NK-92 (cell line): ENCODE data around the gene COPS8.

Experiments
- DNase-seq: peaks from one replicate; lab custom pipeline; 2025; ENCODE audit not compliant: unreplicated experiment; lab: John Stamatoyannopoulos, UW

Gene COPS8

DNA sequence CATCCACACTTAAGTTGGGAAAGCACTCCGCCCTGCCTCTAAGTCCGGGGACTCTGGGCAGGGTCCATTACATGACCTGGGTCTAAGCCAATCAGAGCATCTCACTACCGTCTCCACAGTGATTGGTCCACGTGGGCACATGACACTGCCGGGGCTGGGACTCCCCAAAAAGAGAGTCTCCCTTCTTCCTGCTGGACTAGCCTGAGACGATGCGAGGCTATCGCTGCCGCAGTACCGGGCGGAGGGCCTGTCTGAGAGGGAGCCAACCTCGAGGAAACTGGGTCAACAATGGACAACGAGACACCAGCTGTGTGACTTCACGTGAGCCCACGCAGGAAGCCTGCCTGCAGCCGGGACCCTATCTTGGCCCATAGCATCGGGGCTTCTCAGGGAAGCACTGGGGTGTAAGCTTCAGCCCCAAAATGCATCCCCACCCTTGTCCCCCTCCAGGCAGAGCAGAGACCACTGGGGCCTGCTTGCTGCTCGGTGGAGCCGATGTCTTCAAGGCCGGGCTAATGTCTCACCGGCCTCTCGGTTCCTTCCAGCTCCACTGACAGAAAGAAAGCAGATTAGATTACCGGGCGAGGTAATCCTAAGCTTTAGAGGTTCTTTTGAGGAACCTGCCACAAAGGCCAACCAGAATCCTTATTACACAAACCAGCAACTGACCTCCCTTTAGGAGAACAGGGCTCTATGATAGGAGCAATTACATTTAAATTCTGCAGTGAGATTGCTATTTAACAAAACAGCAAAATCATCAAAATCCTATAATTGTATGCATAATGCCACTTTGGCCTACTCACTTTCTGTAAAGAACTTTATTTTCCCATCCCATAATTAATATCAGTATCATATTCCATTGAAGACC lies 21.3 kb upstream of the COPS8 start:
- no peak for DNase-seq

DNA sequence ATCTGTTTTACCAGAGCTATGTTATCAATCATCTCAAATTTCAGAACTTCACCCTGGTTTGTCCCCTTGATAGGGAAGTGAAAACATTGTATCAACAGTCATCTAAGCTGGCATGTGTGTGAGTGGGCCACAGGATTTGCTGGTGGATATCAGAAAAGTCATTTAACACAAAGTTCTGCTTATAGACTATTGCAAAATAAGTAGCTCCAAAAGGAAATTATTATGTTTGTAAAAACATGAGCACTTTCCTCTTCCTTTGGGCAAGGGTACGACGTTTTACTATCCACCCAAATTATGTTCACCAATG lies 20.7 kb upstream of the COPS8 start:
- DNase-seq, result no peak

DNA sequence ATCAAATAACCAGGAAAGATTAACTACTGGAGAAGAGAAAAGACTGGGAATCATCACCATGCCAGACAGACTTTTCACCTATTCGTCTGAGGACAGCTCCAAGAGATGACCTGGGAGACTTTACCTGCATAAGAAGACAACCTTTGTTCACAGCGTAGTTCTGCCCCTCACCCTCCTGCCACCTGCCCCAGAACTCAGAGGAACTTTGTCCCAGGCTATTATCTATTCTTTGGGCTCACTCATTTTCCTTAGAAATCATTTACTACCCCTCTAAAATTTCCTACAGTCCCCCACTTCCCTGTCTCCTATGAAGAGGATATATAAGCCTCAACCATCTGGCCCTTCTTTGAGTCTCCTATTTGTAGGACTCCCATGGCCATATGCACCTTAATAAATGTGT lies 19.3 kb upstream of the COPS8 start:
- no peak for DNase-seq

DNA sequence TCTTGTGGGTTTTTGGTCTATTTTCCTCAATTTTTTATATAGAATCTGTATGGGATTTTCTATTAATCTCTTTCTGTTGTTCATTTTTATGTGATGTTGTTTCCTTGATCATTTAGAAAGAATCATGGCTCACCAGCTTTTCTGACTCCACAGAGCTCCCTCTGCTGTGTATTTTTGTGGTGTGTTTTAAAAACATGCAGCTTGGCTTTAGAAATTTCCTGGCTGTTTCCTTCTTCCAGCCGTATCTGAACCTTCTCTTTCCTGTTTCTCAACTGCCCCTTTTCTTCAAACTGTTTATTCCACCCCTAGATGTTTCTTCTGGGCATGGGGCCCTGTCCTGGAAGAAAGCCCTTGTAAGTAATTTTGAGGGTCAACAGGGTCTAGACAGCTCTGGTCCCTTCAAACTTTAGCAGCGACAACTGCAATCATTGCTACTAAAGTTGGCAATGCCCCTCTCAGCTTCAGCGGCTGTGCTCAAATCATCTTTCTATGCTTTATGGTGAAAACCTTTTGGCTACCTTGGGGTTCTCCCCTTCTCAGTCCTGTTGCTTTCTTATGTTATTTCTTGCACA lies 17.6 kb upstream of the COPS8 start:
- no peak for DNase-seq

DNA sequence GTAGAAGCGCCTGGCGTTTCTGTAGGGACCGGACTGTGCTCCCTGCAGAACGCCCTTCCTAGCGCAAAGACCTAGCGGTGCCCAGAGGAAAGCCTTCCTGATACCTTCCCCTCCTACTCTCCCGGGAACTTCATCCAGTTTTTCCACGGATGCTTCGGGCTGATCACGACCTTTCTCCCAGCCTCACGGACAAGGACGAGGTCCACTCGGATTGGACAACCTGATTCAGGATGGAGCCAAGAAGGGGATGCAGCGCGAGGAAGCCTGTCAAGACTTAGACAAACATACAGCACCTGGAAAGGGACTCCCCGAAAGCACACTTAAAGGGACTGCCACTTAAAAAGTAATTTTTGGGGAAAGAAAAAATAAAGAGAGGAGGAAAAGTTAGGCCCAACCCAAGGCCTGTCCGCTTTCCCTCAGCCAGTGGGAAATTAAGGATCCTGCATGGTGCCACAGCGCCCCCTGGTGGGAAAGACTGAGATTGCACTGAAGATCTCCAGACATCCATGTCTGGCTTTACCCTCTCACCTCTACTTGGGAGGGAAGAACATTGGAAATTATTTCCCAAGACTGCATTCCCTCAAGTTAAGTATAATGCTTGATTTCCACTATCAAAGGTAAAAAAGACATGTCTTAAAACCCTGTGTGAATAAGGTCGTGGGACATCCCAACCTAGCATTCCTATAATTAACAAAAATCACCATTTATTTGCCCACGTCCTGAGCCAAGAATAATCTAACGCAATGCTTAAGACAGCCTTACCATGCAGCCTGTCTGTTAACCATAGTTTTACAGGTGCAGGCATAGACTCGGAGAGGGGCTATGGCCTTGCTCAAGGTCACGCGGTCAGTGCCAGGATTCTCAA lies 13.4 kb upstream of the COPS8 start:
- no peak for DNase-seq

DNA sequence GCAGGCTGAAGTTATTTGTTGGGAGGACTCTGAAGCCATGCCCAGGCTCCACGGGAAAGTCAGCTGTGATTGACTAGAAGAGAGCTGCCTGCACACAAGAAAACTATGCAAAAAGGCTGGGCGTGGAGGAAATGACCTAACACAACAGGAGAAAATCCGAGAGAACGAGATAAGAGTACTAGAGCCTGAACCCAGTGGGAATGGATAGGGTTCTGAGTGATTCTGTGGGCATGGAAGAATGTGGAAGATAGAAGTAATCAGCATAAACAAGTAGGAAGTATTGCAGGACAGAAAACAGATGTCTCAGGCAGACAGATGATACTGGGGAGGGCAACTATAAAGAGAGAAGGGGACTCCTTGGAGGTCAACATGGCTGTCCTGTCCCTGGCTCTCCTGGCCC lies 12.1 kb upstream of the COPS8 start:
- no peak for DNase-seq

DNA sequence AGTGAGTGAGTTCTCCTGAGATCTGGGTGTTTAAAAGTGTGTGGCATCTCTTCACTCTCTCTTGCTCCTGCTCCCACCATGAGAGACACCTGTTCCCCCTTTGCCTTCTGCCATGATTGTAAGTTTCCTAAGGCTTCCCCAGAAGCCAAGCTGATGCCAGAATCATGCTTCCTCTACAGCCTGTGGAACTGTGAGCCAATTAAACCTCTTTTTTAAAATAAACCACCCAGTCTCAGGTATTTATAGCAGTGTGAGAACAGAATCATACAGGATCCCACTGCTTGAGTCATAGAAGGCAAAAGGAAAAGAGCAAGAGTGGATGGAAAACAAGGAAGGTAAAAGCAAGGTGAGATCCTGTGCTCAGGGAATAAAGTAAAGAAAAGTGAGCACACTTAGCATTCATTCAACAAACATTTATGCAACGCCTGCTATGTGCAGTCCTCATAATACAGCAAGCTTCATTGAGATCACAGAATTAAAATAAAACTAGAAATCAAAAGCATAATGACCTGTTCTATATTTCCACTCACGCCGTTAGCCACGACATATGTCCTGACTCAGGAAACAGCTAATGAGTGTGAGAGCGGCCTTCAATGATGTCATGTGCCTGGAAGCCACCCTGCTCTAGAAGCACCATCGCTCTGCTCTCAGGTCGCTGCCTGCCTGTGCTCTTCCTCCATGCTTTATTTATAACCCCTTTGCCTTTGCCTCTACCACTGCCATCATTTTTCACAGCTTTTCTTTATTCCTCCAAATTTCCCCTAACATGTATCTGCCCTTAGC lies 11.3 kb upstream of the COPS8 start:
- DNase-seq, result no peak

DNA sequence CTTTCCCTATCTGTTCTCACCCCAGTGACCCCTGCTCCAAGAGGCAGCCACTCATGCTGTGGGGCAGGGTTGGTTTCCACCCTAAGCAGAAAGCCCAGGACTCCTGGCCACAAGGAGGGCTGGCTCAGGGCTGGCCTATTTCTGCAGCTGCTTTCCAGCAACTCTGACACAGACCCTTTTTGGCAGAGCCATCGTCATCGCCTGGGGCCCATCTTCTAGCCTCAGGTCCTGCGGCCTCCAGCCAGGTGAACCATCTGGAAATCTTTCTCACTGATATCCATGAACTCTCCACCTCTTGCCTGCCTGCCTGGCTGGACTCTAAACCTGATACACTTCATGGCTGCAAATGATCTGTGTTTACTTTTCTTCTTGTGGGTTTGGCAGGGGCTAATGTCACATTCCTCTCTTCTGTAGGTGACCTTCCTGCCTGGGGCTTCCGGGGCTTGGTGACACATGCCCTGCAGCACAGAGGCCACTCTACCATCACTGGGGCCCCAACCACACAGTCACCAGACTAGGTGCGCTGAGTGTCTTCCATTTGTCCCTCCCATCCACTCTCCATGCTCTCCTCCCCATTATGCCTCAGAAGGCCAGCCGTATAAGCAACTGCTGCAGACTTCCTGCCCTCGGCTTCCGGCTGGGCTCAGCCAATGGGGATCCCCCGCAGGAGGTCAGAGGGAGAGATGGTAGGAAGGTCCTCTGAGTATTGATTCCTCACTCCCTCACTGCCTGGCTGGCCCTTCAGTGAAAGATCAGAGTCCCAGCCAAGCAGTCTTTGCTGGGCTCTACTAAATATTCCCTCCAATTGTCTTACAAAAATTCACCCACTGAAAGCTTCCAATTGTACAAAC lies 9.7 kb upstream of the COPS8 start:
- no peak for DNase-seq

DNA sequence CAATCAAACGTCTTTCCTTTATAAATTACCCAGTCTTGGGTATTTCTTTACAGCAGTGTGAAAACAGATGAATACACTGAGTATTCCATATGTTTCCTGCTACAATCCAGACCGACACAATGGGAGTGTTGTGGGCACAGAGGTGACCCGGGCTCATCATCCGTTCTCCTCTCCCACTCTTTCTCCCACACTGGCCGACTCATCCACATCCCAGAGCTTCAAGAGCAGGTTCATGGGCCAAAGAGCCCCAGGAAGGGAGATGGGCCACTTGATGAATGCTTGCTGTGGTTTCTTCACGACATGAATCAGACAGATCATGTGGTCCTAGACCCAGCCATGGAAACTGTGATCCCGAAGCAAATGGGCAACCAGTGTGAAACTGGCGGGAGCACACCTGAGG lies 4.1 kb upstream of the COPS8 start:
- DNase-seq, result no peak

DNA sequence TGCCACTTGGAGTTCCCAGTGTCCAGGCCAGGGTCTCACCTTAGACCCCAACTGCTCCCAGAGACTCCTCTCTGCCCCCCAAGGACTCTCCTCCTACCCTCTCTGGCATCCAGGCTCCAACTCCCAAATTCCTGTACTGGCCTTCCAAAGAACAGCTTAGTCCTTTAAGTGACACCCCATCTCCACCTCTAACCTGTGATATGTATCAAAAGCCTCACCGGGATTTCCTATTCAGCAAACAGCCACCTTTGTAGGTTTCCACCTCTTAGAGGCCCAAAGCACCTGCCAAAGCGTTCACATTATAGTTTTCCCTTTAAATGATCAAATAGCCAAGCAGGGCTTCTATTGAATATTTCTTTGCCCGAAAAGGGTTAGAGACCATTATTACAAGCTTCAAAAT lies 2.7 kb upstream of the COPS8 start:
- no peak for DNase-seq

DNA sequence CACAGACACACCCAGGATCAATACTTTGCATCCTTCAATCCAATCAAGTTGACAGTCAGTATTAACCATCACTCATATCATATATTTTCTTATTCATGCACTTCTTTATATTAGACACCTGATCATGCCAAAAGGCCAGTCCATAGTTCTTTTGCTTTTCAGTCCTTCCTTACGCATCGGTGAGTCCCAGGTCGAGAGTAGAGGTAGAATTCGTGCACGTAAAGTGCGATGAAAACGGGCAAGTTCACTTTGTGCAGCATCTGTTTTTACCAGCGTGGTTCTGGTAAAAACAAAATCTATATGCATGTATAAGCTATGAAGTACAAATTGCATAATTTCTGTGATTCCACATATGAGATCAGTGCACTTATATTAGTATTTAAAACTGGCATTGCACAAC lies 1.2 kb upstream of the COPS8 start:
- no peak for DNase-seq

DNA sequence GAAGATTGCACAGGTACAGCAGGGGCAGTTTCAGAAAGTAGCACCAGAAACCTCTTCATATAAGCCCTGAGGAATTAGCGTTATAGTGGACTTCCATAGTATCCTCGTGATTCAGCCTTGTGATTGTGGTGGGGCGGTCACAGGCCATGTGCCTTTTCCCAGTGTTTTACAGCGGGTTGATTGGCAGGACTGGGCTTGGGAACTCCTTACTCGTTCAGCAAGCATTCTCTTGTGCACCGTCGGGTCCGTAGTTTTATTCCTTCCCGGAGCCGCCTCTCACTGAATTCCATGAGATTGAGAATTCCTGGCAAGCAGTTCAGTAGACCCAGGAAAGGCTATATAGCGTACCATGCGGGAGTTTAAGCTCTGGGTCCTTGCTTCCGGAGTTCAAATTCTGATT lies 5.2 kb downstream of the COPS8 start:
- no peak for DNase-seq

DNA sequence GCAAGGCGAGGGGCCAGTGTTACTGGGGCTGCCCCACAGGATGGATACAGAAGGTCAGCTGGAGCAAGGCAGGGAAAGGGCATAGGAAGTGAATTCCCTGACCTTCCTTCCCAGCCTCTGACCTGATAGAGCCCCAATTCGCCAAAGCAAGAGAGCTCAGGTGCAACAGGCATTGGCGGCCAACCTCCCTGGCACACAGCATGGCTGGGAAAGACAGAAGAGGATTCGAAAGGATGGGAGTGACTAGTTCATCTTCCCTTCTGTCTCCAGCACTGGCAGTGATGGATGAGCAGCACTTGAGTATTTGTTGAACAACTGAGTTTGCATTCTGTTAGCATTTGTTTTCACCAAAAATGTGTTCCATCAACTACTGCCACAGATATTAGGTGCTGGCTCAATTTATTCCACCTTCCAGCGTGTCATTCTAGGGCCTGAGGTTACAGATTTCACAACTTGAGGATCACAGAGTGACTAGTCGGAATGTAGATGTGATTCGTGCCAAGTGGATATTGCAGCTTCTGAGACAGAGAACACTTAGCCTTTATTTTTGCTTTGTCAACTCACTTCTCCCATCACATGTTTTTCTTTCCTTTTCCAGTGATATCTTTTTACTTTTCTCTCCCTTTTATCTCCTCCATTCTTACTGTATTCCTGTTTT lies 6.2 kb downstream of the COPS8 start:
- no peak for DNase-seq

DNA sequence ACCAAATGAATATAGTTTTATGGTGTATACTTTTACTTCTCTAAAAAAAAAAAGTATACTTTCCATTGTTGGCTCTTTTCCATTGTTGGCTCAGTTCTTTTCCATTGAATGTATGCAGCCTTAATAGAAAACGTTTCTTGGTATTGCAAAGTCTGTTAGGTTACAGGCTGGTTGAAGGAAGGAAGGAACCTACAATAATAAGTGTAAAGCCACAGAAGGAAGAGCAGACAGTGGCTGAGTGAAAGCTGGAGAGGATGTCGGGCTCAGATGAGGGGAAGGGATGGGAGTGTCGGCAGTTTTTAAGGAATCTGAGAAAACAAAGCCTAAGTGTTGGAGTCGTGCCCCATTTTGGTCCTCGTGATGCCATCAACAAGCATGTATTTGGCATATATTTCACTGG lies 6.8 kb downstream of the COPS8 start:
- DNase-seq, result no peak

DNA sequence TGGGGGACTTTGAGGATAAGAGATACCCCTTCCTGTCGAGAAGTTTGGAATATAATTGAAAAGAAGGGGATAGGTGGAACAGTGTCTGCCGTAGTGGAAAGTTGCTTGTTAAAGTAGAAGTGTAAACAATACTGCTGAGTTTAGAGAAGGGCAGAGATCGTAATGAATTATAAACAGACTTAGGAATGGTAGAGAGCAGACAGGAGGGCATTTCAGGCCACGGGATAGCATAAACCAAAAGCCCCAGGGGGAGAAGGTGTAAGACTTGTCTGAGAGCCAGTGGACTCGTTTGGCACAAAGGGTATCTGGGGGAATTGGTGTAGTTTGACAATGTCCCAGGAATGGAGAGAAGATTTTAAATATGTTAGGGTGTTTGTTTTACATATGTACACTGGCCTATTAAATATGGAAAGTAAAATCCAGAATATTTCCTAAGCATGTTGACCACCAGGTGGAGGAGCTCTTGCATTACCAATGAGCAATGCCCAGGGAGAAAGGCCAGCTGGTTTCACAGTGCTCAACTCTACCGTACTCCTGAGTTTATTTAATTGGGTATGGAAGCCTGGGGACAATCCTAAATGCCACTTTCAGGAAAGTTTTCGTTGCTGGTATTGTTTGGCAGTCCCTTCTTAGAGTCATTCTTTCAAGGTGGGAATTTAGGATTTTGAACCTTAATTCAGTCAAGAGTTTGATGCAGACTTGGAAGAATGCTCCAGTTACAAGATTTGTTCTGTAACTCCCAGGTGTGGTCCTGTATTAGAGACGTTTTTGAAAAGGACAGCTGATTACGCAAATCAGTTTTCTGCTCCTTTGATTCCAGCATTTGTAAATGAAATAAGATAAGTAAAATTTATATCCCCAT lies 7.5 kb downstream of the COPS8 start:
- DNase-seq, result no peak

DNA sequence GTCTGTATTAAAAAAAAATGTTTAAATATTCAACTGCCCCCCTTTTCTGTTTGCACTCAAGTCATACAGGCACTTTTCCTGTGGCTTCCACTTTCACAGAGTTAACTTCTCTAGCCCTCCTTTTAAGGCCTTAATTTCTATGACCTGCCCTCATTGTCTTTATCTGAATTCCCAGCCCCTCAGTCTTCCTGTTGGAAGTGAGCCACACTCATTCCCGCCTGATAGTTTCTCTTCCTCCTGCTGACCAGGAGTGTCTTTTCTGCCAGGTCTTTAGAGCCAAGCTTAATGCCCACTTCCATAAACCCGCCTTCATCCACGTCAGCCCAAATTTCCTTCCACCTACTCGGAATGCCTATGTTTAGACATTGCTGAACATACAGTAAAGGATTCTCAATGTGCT lies 10.5 kb downstream of the COPS8 start:
- DNase-seq, result no peak

DNA sequence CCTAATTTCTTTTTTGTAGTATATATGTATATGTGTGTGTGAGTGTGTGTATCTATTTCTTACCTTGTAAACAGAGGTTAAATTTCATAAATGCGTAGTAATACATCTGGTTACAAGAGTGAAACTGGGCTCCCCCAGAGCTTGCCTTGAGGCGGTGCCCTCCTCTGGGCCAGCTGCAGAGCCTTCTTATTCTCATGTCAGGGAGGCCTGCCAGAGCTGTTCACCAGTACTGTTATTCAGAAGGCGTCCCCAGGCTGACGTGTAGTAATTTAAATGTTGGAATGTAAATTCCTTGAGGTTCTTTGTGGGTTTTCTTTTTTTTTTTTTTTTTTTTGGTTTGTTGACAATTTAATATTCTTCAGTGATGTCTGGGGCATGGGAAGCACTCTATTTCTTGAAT lies 11.2 kb downstream of the COPS8 start:
- no peak for DNase-seq

DNA sequence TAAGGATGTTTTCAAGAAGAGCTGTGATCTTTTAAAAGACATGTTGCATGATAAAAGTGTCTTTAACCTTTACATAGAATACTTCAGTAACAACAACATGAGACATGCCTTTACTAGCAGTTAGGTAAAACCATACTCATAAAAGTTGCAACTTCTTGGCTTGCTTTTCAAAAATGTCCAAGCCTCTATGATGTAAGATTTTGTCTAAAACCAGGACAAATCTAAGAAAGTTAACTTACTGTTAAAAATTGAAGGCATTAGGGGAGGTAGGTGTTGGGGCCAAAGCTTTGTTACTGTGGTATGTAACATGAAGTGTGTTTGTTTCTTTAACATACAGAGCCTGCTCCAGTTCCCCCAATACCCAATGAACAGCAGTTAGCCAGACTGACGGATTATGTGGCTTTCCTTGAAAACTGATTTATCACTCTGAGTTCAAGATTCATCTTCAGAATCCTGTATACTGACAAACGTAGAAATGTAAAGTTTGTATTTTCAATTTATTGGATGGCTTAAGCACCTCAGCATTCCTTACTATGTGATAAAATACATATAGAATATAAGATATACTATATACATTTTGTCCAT lies 11.7 kb downstream of the COPS8 start:
- no peak for DNase-seq
